Measurements from ENCODE around the gene FILIP1L.

DNA sequence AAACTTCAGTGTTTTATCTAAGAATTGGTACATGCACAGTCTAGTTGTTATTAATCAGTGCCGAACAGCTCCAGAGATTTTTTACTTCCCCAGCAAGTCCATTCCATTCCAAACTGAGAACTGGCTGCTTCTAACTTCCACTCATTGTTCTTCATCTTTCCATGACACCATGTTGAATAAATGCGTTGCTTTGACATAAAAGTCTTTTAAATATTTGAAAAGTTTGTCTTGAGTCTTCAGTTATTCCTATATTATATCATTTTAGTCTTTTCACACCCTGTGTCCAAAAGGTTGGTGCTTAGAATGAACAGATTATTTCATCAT lies 231.2 kb downstream of the FILIP1L start:
- TF ChIP-seq, protein P1, sequence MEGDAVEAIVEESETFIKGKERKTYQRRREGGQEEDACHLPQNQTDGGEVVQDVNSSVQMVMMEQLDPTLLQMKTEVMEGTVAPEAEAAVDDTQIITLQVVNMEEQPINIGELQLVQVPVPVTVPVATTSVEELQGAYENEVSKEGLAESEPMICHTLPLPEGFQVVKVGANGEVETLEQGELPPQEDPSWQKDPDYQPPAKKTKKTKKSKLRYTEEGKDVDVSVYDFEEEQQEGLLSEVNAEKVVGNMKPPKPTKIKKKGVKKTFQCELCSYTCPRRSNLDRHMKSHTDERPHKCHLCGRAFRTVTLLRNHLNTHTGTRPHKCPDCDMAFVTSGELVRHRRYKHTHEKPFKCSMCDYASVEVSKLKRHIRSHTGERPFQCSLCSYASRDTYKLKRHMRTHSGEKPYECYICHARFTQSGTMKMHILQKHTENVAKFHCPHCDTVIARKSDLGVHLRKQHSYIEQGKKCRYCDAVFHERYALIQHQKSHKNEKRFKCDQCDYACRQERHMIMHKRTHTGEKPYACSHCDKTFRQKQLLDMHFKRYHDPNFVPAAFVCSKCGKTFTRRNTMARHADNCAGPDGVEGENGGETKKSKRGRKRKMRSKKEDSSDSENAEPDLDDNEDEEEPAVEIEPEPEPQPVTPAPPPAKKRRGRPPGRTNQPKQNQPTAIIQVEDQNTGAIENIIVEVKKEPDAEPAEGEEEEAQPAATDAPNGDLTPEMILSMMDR (IDR thresholded peaks at IDR 0.05) = no peak
- TF ChIP-seq POLR2A (IDR thresholded peaks at IDR 0.05) = no peak

Measured in thyroid gland (tissue), 4 donors.